ENCODE data around the gene SFRP5. TPM values are rescaled to one million over a fixed set of nuclear protein-coding genes. Genes with fewer than 3 reads are reported as not detected.

SFRP5 gene
- total and polyA plus RNA-seq, 2 of the 4 experiments (the other 2 are of a cell fraction): not detected

DNA sequence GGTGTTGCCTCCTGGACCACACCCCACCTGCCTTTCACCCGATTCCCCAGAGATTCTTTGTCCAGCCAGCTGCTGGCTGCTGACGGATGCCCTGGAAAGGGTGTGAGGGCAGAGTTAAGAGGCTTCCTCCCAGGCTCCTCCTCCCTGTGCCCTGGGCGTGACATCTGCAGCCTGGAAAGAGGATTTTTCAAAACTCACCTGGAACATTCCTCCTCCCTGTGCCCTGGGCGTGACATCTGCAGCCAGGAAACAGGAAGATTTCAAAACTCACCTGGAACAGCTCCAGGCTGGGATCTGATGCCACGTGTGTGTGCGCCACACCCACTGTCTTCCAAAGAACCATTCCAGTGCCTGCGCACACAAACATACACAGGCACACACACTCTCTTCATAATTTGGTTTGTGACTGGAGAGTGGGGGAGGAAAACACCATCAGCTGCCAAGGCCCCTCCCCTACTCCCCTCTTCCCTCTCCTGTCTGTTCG lies 53.1 kb downstream of the SFRP5 start:
- POLR2A ChIA-PET (ENCODE audit: unreplicated experiment): interaction anchor here (0.6 kb wide), 1 partner anchor 10 kb away, joined by 11 read pairs; no protein-coding TSS in a partner anchor
- in situ Hi-C loops (cut with MboI; ENCODE audit: low sequenced_read_pairs) (no loop called here), intact Hi-C loops (cut with micrococcal nuclease) (no loop called here), dilution Hi-C loops (cut with HindIII; ENCODE audit: low sequenced_read_pairs, unreplicated experiment) (no loop called here)
- Histone ChIP-seq H3K18ac (ENCODE audit: low read depth, low read length) (no peak overlapping the region), H3K4me2 (ENCODE audit: low read depth, low read length) (no peak overlapping the region), H2BK20ac (ENCODE audit: low read depth, low read length) (no peak overlapping the region), H4K8ac (ENCODE audit: low read depth in 2 of 2, low read length in 2 of 2) (no peak overlapping the region; a peak in 1 of 4 replicates), H3K23ac (ENCODE audit: low read depth, low read length) (peak overlapping the region; percentile 17; the same call in 1 of the 2 replicates), H3K14ac (replicated peaks; ENCODE audit: low read depth, low read length) (no peak overlapping the region), H3K4me1 (ENCODE audit: control insufficient read depth, insufficient read depth, low read length) (peaks cover 22% of the 10 kb centered on the region), H4K5ac (ENCODE audit: low read depth, low read length) (no peak overlapping the region), H2AK5ac (ENCODE audit: low read depth, low read length) (0 out of 2 replicates have a peak overlapping the region, but pooled peaks have one; percentile 61), H2BK5ac (ENCODE audit: low read depth, low read length, poor library complexity, severe bottlenecking) (no peak overlapping the region), H3K27me3 (ENCODE audit: control insufficient read depth, insufficient read depth, low read length) (no peaks in the 10 kb centered on the region), H3K36me3 (ENCODE audit: control insufficient read depth, insufficient read depth, low read length) (peaks cover 31% of the 10 kb centered on the region), H4K91ac (ENCODE audit: insufficient read depth, low read depth, low read length) (no peak overlapping the region), H2AK9ac (replicated peaks; ENCODE audit: low read depth, low read length, poor library complexity) (peak overlapping the region; percentile 89), H3K9me3 (ENCODE audit: control insufficient read depth, insufficient read depth, low read length) (no peaks in the 10 kb centered on the region), H3K9ac (ENCODE audit: low read depth, low read length) (no peak overlapping the region), H3K9me1 (ENCODE audit: insufficient read depth, low read length) (peaks cover 20% of the 10 kb centered on the region), H3K79me1 (ENCODE audit: low read depth in 1 of 2, low read length in 2 of 2) (peaks cover 36 to 57% of the 10 kb centered on the region in 2 experiments), H2BK15ac (ENCODE audit: low read depth, low read length) (no peak overlapping the region), H2AFZ (replicated peaks; ENCODE audit: low read length, poor library complexity) (peak overlapping the region; percentile 67), H4K20me1 (ENCODE audit: insufficient read depth, low read length) (peaks cover 43% of the 10 kb centered on the region), H3K4ac (ENCODE audit: low read depth, low read length) (no peak overlapping the region), H3K4me3 (ENCODE audit: insufficient read depth, low read depth, low read length) (no peak overlapping the region), H3K56ac (ENCODE audit: extremely low read depth, insufficient read depth, low read length) (no peak overlapping the region), H2BK120ac (ENCODE audit: low read depth, low read length) (no peak overlapping the region), H3K27ac (ENCODE audit: insufficient read depth, low read length) (no peak overlapping the region)
- no CpG with 5 or more reads among the region's 8 CpGs for WGBS, 2 experiments (ENCODE audit: extremely low coverage in 2 of 2, insufficient read length in 1 of 2)
- no TSS peak for BruUV-seq (replicated peaks)
- TF ChIP-seq, protein P1, sequence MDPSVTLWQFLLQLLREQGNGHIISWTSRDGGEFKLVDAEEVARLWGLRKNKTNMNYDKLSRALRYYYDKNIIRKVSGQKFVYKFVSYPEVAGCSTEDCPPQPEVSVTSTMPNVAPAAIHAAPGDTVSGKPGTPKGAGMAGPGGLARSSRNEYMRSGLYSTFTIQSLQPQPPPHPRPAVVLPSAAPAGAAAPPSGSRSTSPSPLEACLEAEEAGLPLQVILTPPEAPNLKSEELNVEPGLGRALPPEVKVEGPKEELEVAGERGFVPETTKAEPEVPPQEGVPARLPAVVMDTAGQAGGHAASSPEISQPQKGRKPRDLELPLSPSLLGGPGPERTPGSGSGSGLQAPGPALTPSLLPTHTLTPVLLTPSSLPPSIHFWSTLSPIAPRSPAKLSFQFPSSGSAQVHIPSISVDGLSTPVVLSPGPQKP (IDR thresholded peaks at IDR 0.05; ENCODE audit: borderline replicate concordance, low read depth, low read length): no peak
- TF ChIP-seq, protein P2, sequence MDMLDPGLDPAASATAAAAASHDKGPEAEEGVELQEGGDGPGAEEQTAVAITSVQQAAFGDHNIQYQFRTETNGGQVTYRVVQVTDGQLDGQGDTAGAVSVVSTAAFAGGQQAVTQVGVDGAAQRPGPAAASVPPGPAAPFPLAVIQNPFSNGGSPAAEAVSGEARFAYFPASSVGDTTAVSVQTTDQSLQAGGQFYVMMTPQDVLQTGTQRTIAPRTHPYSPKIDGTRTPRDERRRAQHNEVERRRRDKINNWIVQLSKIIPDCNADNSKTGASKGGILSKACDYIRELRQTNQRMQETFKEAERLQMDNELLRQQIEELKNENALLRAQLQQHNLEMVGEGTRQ (IDR thresholded peaks at IDR 0.05; ENCODE audit: low read depth, low read length): no peak
- TF ChIP-seq RCOR1 (IDR thresholded peaks at IDR 0.05; ENCODE audit: insufficient replicate concordance, low read length): no peak
- TF ChIP-seq BHLHE40 (IDR thresholded peaks at IDR 0.05; ENCODE audit: low read depth, low read length): no peak
- TF ChIP-seq RFX5 (IDR thresholded peaks at IDR 0.05; ENCODE audit: low read depth, low read length): no peak
- no peak for TF ChIP-seq MAFK (IDR thresholded peaks at IDR 0.05; ENCODE audit: low read depth, low read length)
- no peak for TF ChIP-seq RAD21 (IDR thresholded peaks at IDR 0.05; ENCODE audit: low read length)
- TF ChIP-seq NFE2L2 (IDR thresholded peaks at IDR 0.05; ENCODE audit: low read depth, low read length): no peak
- TF ChIP-seq, protein P3, sequence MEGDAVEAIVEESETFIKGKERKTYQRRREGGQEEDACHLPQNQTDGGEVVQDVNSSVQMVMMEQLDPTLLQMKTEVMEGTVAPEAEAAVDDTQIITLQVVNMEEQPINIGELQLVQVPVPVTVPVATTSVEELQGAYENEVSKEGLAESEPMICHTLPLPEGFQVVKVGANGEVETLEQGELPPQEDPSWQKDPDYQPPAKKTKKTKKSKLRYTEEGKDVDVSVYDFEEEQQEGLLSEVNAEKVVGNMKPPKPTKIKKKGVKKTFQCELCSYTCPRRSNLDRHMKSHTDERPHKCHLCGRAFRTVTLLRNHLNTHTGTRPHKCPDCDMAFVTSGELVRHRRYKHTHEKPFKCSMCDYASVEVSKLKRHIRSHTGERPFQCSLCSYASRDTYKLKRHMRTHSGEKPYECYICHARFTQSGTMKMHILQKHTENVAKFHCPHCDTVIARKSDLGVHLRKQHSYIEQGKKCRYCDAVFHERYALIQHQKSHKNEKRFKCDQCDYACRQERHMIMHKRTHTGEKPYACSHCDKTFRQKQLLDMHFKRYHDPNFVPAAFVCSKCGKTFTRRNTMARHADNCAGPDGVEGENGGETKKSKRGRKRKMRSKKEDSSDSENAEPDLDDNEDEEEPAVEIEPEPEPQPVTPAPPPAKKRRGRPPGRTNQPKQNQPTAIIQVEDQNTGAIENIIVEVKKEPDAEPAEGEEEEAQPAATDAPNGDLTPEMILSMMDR (conservative IDR thresholded peaks at IDR 0.05; ENCODE audit: low read depth, low read length): no peak
- TF ChIP-seq MAZ (IDR thresholded peaks at IDR 0.05; ENCODE audit: borderline replicate concordance, low read depth, low read length): no peak
- TF ChIP-seq CEBPB (IDR thresholded peaks at IDR 0.05; ENCODE audit: low read depth, low read length): no peak
- no peak for TF ChIP-seq POLR2A (IDR thresholded peaks at IDR 0.05; ENCODE audit: low read depth, low read length)
- no peak for TF ChIP-seq MXI1 (IDR thresholded peaks at IDR 0.05; ENCODE audit: borderline replicate concordance, low read depth, low read length)
- no peak for ATAC-seq (ENCODE audit: low read depth)
- no peak for DNase-seq
- CTCF ChIA-PET: interaction anchor here (0.6 kb wide), 1 partner anchor 15 kb away, joined by 4 read pairs; no protein-coding TSS in a partner anchor

Measured in IMR-90 (cell line).